PC-9 (cell line): ENCODE measurements around the gene ACER3. TPM values are rescaled to one million over a fixed set of nuclear protein-coding genes. Genes with fewer than 3 reads are reported as not detected.

Experiments used
- BruUV-seq: library from RNA; stranded (reverse); fragments of 400-500 nt; replicated peaks from 2 replicates; lab custom pipeline; 2021; lab: Mats Ljungman, UMichigan
- CTCF ChIA-PET: fragments of 300-600 bp; sonication (Branson Sonifier 250); formaldehyde crosslinking; loops from one replicate; lab custom pipeline; 2022; ENCODE audit warnings: antibody characterized with exemption; lab: Charles Lee
- POLR2A ChIA-PET: fragments of 300-600 bp; sonication (Branson Sonifier 250); formaldehyde crosslinking; loops from one replicate; lab custom pipeline; 2022; ENCODE audit warnings: antibody characterized with exemption; ENCODE audit not compliant: unreplicated experiment; lab: Charles Lee
- DNase-seq, 2 experiments: peaks; one replicate each; pipeline versions ENCODE4 v3.0.0 to v3.0.0-alpha.2; 2015 to 2022; ENCODE audit warnings: mixed read lengths in 1 of 2
- H2AFZ ChIP-seq: fragments of 200-600 bp; sonication (generic); 2 replicates; pipeline ENCODE4 v1.8.1; 2017; ENCODE audit warnings: antibody characterized with exemption
- H3F3A ChIP-seq: fragments of 200-600 bp; sonication (generic); 2 replicates; pipeline ENCODE4 v1.8.1; 2017; ENCODE audit warnings: antibody characterized with exemption, mild to moderate bottlenecking, low read depth; ENCODE audit not compliant: insufficient read depth
- H3K27ac ChIP-seq: fragments of 200-600 bp; sonication (generic); 2 replicates; pipeline ENCODE4 v1.6.1; 2016; ENCODE audit warnings: mixed run types
- H3K27me3 ChIP-seq: fragments of 200-600 bp; sonication (generic); 2 replicates; pipeline ENCODE4 v1.6.1; 2016; ENCODE audit warnings: low read depth, mixed run types; ENCODE audit not compliant: insufficient read depth
- H3K36me3 ChIP-seq: fragments of 200-600 bp; sonication (generic); 2 replicates; pipeline ENCODE4 v1.6.1; 2016; ENCODE audit warnings: low read depth, mixed run types
- H3K4me1 ChIP-seq: fragments of 200-600 bp; sonication (generic); replicated peaks from 2 replicates; pipeline ENCODE4 v1.6.1; 2016; ENCODE audit warnings: mixed run types; ENCODE audit not compliant: insufficient read depth
- H3K4me2 ChIP-seq: fragments of 200-600 bp; sonication (generic); 2 replicates; pipeline ENCODE4 v1.6.1; 2017; ENCODE audit warnings: mixed run types
- H3K4me3 ChIP-seq: fragments of 200-600 bp; sonication (generic); 2 replicates; pipeline ENCODE4 v1.6.1; 2016; ENCODE audit warnings: mixed run types
- H3K79me2 ChIP-seq: fragments of 200-600 bp; sonication (generic); 2 replicates; pipeline ENCODE4 v1.6.1; 2017; ENCODE audit warnings: low read depth, mixed run types
- H3K9me2 ChIP-seq: fragments of 200-600 bp; sonication (generic); 2 replicates; pipeline ENCODE4 v1.8.1; 2017; ENCODE audit warnings: mild to moderate bottlenecking; ENCODE audit not compliant: insufficient read depth
- H3K9me3 ChIP-seq: fragments of 200-600 bp; sonication (generic); 2 replicates; pipeline ENCODE4 v1.8.1; 2016; ENCODE audit warnings: low read depth; ENCODE audit not compliant: insufficient read depth
- H4K20me1 ChIP-seq: fragments of 200-600 bp; sonication (generic); 2 replicates; pipeline ENCODE4 v1.8.1; 2017; ENCODE audit not compliant: insufficient read depth
- CTCF ChIP-seq: fragments of 200-600 bp; sonication (generic); conservative IDR thresholded peaks from 2 replicates; pipeline ENCODE4 v1.6.1; 2017; ENCODE audit warnings: mixed run types, antibody characterized with exemption, mild to moderate bottlenecking, moderate library complexity
- EZH2 ChIP-seq: fragments of 200-600 bp; sonication (generic); IDR thresholded peaks from 2 replicates; pipeline ENCODE4 v1.8.0; 2017; ENCODE audit warnings: antibody characterized with exemption, low read depth
- intact Hi-C: fragments of 100-400 bp; cut with micrococcal nuclease; formaldehyde crosslinking; loops from one replicate; pipeline ENCODE4 v1.10.0; 2022; ENCODE audit not compliant: unreplicated experiment
- total RNA-seq: library from RNA; stranded (reverse); gene quantifications from 2 replicates; pipeline ENCODE4 v1.2.3, GENCODE V29; 2021

Gene ACER3
- total RNA-seq, 1 experiment from 2014 or later, result 21.3 TPM

- H3K36me3 ChIP-seq, result no peaks in the 10 kb centered on the region
- TF ChIP-seq EZH2 (no peak), CTCF (no peak)
- H3K4me1 ChIP-seq, result no peaks in the 10 kb centered on the region
- no TSS peak for BruUV-seq
- ChIA-PET POLR2A (interaction anchor here (0.6 kb wide), 1 partner anchor 8 kb away, joined by 12 read pairs; no protein-coding TSS in a partner anchor), CTCF (interaction anchor here (0.6 to 0.7 kb wide), 2 partner anchors 9 kb away, joined by 3 read pairs; no protein-coding TSS in a partner anchor)
- no peak overlapping the region for H3K27ac ChIP-seq
- H3K9me3 ChIP-seq, result peaks cover 16% of the 10 kb centered on the region; the same call in 1 of the 2 replicates
- DNase-seq, result no peak
- no peaks in the 10 kb centered on the region for H3K9me2 ChIP-seq
- H4K20me1 ChIP-seq, result no peaks in the 10 kb centered on the region
- H3K27me3 ChIP-seq, result 0 out of 2 replicates have a peak, but pooled peaks cover 11% of the 10 kb centered on the region
- intact Hi-C loops, result no loop called here
- H3K4me2 ChIP-seq, result no peak overlapping the region
- no peaks in the 10 kb centered on the region for H3K79me2 ChIP-seq
- H2AFZ ChIP-seq, result no peak overlapping the region
- H3F3A ChIP-seq, result no peaks in the 10 kb centered on the region
- H3K4me3 ChIP-seq, result no peak overlapping the region
Observed at GRCh38 chr11:77053217-77054015, 192.7 kb downstream of the ACER3 start.

GRCh38 chr11:77054084-77054483, 193.4 kb downstream of the ACER3 start:
- POLR2A ChIA-PET, result interaction anchor here (0.6 kb wide), 1 partner anchor 8 kb away, joined by 12 read pairs; no protein-coding TSS in a partner anchor
- Histone ChIP-seq H3K79me2 (no peaks in the 10 kb centered on the region), H3K36me3 (no peaks in the 10 kb centered on the region), H3K4me1 (no peaks in the 10 kb centered on the region), H3K27me3 (0 out of 2 replicates have a peak, but pooled peaks cover 11% of the 10 kb centered on the region), H3K9me2 (no peaks in the 10 kb centered on the region), H2AFZ (no peak overlapping the region), H3K9me3 (peaks cover 16% of the 10 kb centered on the region; the same call in 1 of the 2 replicates), H3F3A (no peaks in the 10 kb centered on the region), H3K27ac (no peak overlapping the region), H3K4me2 (no peak overlapping the region), H4K20me1 (no peaks in the 10 kb centered on the region), H3K4me3 (no peak overlapping the region)
- no peak for TF ChIP-seq CTCF
- TF ChIP-seq EZH2, result no peak
- no peak for DNase-seq
- CTCF ChIA-PET, result interaction anchor here (0.6 kb wide), 1 partner anchor 9 kb away, joined by 3 read pairs; no protein-coding TSS in a partner anchor
- no TSS peak for BruUV-seq
- intact Hi-C loops, result no loop called here

DNA sequence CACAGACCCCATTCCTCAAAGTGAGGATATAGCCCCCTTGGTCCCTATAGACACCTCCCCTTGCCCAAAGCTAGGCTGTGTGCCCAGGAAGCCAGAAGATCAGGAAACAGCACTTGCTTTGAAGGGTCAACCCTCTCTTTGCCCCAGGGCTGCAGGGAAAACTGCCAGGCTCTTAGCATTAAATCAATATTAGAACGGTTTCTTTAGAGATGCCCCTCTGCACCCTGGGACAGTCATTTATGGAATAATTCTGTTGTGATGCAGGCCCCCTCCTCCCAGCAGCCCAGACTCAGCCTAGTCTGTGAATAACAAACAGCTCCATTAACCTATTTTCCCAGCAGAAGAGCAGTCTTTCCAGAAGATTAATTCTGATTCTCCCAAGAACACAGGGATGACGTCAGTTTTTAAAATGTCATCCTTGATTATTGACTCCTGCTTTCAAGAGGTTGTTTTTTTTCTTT, 194.4 kb downstream of the ACER3 start:
- Histone ChIP-seq H3K27me3 (0 out of 2 replicates have a peak, but pooled peaks cover 11% of the 10 kb centered on the region), H3K9me2 (no peaks in the 10 kb centered on the region), H4K20me1 (no peaks in the 10 kb centered on the region), H3K4me3 (no peak overlapping the region), H3K4me2 (no peak overlapping the region), H3K4me1 (no peaks in the 10 kb centered on the region), H3K27ac (no peak overlapping the region), H3F3A (no peaks in the 10 kb centered on the region), H3K36me3 (no peaks in the 10 kb centered on the region), H2AFZ (no peak overlapping the region), H3K79me2 (no peaks in the 10 kb centered on the region), H3K9me3 (peaks cover 16% of the 10 kb centered on the region; the same call in 1 of the 2 replicates)
- ChIA-PET POLR2A (no interaction called here), CTCF (no interaction called here)
- TF ChIP-seq EZH2 (no peak), CTCF (no peak)
- no peak for DNase-seq
- no TSS peak for BruUV-seq
- intact Hi-C loops, result no loop called here
